Lower leg skin (tissue), 3 donors: Measurements from ENCODE around the gene UROC1.

Experiments
- POLR2A ChIP-seq, 2 donors: fragments of 450-650 bp; IDR thresholded peaks; one replicate each; pipeline ENCODE4 v1.6.1; 2016 to 2017; ENCODE audit warnings: antibody characterized with exemption in 2 of 2, mild to moderate bottlenecking in 1 of 2, moderate library complexity in 1 of 2
- TF ChIP-seq, protein P1 (sequence below), 3 donors: fragments of 450-650 bp; IDR thresholded peaks; one replicate each; pipeline ENCODE4 v1.5.1; 2016; ENCODE audit warnings: antibody characterized with exemption in 3 of 3, mild to moderate bottlenecking in 3 of 3, moderate library complexity in 2 of 3

DNA sequence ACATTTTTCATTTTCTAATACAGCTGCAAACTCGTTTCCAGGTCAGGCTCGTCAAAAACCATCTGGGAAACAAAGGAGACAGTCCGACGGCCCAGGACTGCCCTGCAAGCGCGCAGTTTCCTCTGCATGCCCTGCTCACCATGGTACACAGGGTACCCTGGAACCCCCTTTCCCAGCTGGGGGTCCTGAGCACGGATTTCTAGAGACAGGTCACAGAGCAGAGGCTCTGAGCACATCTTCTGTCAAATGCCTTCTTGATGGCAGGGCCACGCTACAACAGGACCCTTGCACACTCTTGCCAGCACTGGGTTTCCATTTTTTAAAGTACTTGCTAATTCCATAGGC lies 50.0 kb downstream of the UROC1 start:
- TF ChIP-seq, protein P1, sequence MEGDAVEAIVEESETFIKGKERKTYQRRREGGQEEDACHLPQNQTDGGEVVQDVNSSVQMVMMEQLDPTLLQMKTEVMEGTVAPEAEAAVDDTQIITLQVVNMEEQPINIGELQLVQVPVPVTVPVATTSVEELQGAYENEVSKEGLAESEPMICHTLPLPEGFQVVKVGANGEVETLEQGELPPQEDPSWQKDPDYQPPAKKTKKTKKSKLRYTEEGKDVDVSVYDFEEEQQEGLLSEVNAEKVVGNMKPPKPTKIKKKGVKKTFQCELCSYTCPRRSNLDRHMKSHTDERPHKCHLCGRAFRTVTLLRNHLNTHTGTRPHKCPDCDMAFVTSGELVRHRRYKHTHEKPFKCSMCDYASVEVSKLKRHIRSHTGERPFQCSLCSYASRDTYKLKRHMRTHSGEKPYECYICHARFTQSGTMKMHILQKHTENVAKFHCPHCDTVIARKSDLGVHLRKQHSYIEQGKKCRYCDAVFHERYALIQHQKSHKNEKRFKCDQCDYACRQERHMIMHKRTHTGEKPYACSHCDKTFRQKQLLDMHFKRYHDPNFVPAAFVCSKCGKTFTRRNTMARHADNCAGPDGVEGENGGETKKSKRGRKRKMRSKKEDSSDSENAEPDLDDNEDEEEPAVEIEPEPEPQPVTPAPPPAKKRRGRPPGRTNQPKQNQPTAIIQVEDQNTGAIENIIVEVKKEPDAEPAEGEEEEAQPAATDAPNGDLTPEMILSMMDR (IDR thresholded peaks at IDR 0.05), result no peak
- TF ChIP-seq POLR2A (IDR thresholded peaks at IDR 0.05), result no peak
